GM12875 (cell line): ENCODE data around the gene CFAP221.
A peak's percentile ranks its signal among the peaks of the same experiment; 100 is the strongest.

ENCODE experiments used
- H3K4me3 ChIP-seq: one replicate; pipeline ENCODE4 v1.5.1; 2011; ENCODE audit warnings: low read depth, low read length, control low read depth
- TF ChIP-seq, protein P1 (sequence below): IDR thresholded peaks from 2 replicates; pipeline ENCODE4 v1.5.1; 2011; ENCODE audit warnings: low read depth, mild to moderate bottlenecking, control low read depth, inconsistent platforms, low read length, moderate library complexity, borderline replicate concordance; ENCODE audit not compliant: insufficient read depth

Gene CFAP221

GRCh38 chr2:119641562-119642258 lies 97.5 kb downstream of the CFAP221 start:
- H3K4me3 ChIP-seq = no peak overlapping the region
- TF ChIP-seq, protein P1, sequence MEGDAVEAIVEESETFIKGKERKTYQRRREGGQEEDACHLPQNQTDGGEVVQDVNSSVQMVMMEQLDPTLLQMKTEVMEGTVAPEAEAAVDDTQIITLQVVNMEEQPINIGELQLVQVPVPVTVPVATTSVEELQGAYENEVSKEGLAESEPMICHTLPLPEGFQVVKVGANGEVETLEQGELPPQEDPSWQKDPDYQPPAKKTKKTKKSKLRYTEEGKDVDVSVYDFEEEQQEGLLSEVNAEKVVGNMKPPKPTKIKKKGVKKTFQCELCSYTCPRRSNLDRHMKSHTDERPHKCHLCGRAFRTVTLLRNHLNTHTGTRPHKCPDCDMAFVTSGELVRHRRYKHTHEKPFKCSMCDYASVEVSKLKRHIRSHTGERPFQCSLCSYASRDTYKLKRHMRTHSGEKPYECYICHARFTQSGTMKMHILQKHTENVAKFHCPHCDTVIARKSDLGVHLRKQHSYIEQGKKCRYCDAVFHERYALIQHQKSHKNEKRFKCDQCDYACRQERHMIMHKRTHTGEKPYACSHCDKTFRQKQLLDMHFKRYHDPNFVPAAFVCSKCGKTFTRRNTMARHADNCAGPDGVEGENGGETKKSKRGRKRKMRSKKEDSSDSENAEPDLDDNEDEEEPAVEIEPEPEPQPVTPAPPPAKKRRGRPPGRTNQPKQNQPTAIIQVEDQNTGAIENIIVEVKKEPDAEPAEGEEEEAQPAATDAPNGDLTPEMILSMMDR = peak; percentile 98

- TF ChIP-seq, protein P1 = no peak
- H3K4me3 ChIP-seq = no peak overlapping the region
Observed at GRCh38 chr2:119644186-119644585, 99.9 kb downstream of the CFAP221 start.

DNA sequence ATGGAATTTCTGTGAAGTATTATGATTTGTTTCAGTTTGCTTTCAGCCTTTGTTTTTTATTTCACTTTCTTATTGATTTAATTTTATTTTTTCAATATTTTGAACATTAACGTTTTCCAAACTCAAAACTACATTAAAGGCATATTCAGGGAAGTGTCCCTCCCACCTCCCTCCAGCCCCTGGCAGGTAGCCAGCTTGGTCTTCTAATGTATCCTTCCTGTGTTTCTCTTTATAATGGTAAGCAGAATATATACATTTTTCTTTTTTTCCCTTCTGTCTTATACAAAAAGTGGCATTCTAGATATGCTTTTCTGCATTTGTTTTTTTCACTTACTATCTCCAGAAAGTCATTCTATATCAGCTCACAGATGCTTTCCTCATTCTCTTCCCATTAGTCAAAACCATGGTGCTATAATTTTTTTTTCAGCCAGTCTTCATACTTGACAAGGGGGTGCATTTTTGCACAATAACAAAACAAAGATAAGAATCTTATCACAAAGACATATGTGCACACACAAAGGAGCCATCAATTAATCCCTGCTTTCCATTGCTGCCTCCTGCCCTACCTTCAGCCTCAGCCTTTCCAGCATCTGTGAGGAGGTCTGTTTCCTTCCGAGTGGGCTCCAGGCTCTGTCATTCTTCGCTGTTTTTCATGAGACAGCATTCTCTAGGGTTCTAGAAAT lies 101.1 kb downstream of the CFAP221 start:
- H3K4me3 ChIP-seq = no peak overlapping the region
- TF ChIP-seq, protein P1 = no peak

- TF ChIP-seq, protein P1 = no peak
- H3K4me3 ChIP-seq = no peak overlapping the region
Observed at GRCh38 chr2:119646149-119646548, 101.9 kb downstream of the CFAP221 start.

- TF ChIP-seq, protein P1 = no peak
- no peak overlapping the region for H3K4me3 ChIP-seq
Observed at GRCh38 chr2:119647440-119648169, 103.4 kb downstream of the CFAP221 start.

DNA sequence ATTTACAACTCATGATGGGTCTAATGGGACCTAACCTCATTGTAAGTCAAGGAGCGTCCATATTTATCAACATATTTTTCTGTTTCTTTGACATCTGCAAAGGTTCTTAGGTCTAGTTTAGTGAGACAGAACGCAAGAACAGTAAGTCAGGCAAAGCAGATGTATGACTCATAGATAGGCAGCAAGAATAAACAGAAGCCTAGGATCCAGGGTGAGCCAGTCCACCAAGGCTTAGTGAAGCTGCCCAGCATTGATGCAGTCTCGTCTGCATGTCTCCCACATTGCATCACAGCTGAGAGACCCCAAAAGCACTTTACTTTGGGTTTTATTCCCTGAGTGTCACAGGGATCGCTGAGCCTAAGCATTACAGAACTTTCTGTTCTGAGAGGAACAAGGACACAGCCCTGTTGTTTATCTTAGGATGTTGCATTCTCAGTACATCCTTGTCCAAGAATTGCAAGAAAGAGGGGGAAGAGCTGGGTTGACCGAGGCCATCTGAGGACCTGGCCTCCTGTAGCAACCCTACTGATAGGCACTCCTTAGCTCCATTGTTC lies 105.2 kb downstream of the CFAP221 start:
- TF ChIP-seq, protein P1 = no peak

More for the DNA sequence above, 105.2 kb downstream of the CFAP221 start:
- H3K4me3 ChIP-seq = no peak overlapping the region
